DMS153 treated with DMSO at 0.1 percent for 48 hours (cell line): Measurements from ENCODE around the gene ST8SIA4.
"Not testable (repeated sequence)": the region's sequence is repeated elsewhere in the genome, so short reads cannot be mapped to it uniquely, and the experiment has no call there.

Experiments used
- DNase-seq: peaks from one replicate; lab custom pipeline; 2025; ENCODE audit not compliant: unreplicated experiment; lab: John Stamatoyannopoulos, UW

The ST8SIA4 gene

DNA sequence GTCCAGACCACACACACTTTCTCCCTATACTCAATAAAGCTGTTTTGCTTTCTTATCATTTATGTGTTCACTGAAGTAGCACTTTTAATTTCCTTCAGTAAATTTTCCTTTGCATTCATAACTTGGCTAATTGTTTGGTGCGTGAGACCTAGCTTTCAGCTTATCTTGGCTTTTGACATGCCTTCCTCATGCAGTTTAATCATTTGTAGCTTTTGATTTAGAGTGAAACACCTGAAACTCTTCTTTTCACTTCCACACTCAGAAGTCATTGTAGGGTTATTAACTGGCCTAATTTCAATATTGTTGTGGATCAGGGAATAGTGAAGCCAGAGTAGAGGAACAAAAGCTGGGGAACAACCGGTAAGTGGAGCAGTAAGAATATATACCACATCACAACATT, 114.7 kb downstream of the ST8SIA4 start:
- DNase-seq, result no peak

DNA sequence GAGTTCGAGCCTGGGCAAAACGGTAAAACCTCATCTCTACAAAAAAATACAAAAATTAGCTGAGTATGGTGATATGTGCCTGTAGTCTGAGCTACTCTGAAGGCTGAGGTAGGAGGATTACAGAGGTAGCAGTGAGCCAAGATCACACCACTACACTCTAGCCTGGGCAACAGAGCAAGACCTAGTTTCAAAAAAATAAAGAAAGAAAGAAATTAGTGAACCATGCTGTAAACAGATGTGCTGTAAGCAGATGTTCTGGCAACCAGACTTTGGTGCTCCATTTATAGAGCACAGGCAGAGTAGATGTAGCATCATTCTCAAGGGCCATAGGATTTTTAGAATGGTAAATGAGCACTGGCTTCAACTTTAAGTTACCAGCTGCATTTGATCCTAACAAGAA, 115.4 kb downstream of the ST8SIA4 start:
- DNase-seq, result no peak

DNA sequence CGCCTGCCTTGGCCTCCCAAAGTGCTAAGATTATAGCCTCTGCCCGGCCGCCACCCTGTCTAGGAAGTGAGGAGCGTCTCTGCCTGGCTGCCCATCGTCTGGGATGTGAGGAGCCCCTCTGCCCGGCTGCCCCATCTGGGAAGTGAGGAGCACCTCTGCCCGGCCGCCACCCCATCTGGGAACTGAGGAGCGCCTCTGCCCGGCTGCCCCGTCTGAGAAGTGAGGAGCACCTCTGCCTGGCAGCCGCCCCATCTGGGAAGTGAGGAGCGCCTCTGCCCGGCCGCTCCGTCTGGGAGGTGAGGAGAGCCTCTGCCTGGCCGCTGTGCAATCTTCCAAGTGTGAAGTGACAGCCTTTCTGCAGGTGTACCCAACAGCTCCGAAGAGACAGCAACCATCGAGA, 117.5 kb downstream of the ST8SIA4 start:
- not testable (repeated sequence) for DNase-seq

DNA sequence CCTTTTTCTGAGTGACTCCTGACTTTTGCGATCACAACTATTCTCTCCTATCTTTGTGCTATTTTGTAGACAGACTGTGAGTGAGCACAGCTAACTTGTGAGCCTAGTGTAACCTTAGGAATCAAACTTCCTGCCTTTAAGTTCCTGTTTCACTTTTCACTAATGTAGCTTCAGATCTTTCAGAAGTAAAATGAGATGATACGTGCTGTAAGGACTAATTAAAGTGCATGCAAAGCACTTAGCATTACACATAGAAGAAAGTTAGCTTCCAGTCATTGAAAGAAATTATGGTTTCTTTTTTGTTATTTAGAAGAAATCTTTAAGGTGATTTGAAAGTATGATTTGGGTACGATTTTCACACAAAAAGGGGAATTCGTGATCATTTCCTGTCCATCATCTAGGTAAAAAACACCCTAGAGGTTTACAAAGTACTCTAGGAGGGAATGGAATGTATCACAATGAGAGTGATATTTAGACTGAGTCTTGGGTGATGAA, 122.7 kb downstream of the ST8SIA4 start:
- DNase-seq, result no peak

DNA sequence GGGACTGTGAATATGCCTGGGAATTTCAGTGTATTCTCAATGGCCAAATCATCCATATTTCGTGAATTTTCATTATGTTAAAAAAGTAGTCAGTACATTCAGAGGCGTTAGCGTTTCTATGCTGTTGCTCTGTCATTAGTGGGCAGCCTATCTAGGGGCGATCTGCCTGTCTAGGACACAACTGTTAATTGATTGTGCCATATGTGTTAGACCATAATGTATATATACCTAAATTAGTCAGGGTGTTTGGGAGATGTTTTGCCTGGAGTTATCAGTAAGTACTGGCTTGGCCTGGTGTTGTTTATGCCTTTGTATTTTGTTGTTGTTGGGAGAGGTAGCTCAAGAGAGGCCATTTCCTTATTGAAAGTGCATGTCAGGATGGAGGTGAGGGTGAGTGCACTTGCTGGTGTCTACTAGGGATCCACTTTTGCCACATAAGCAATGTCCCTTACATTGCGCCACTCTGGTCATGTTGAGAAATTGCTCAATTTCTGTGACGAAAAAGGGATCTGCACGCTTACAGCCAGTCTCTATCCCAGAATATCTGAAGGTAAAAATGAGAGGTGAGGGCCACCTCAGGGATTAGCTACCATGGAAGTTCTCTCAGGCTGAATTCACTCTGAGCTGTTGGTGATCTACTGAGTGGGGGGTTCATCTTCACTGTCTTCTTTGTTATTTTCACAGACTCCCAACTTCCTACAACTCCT, 123.3 kb downstream of the ST8SIA4 start:
- no peak for DNase-seq

DNA sequence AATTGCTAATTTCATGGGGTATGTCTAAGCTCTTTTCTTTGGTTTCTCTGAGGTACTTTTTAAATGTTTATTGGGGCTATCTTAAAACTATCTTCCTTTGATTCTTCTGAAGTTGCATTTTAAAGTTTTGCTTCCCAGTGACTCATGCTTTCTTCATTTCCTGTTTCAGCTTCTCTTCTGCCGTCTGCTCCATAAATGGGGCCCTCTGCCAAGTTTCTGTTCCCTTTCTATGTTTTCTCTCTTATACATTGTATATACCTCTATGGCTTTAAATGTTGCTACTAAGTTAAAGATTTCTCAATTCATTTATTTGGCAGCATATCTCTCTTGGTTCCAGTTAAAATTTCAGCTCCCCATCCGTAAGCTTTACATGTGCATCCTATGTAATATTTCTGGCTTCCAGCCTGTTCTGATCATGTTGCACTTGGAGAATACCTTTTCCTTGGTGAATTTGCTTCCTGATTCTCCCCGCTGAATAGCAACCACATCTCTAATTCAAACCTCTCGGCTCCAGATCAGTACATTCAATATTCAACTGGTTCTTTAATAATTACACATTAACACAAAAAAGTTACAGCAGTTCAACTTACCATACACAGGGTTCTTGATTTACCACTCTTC, 125.3 kb downstream of the ST8SIA4 start:
- DNase-seq, result no peak

DNA sequence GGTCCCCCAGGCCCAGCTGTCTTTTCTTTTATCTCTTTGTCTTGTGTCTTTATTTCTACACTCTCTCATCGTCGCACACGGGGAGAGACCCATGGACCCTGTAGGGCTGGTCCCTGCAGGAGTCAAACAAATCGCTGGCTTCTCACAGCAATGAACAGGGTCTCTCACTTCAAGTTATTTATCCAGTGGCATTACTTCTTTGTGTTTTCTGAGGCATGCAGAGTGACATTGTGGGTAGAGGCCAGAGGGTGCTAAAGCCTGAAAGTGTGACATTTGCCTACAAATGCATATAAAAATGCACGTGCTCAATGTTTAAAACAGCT, 127.6 kb downstream of the ST8SIA4 start:
- no peak for DNase-seq

DNA sequence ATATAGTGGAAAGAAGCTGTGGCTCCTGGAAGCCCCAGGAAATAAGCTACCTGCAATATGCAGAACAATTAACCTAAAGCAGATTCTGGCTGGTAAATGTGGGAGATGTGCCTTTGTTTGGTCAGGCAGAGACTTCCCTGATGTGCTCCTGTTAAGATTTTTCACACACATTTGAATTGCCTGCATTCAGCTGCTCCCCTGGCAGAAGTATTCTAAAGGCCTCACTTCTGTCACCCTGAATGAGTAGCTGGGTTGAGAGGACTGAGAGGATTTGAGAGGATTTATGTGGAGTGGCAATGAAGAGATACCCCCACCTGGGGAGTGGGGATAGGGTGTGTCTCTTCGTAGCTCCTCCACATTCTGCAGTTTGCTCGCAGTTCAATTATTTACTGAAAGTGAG, 130.5 kb downstream of the ST8SIA4 start:
- no peak for DNase-seq

DNA sequence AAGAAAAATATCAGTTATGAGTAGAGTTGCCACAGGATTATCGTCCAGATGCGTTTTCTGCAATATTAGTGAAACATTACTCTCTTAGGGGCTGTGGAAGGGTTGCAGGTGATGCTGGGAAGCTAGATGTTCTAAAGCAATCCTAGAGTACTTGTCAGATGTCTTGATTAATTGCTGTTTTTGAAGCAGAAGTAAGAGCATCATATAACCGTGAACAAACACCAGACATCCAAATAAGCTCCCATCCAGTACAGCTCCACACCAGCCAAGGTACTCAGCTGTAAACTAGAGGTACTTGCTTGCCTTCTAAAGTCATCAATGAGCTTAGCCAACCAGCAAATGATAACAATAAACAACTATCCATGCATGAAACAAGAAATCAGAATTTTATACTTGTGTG, 131.1 kb downstream of the ST8SIA4 start:
- DNase-seq, result no peak

DNA sequence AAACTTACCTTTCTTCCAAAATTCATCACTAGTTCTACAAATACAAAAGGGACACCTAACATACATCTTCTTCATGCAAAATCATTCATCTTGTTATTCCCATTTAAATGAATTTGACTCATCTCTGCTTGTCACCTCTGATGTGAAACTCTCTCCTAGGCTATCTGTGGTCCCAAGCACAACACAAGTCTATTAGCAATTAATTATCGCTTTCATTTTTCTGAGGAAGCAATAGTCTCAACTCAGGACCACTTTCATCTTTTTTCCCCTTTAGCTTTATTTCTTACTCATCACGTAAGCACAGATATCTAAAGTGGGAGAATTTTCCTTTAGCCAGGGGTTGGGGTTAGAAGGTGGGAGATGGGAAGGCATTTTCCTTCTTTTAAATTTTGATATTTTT, 131.9 kb downstream of the ST8SIA4 start:
- no peak for DNase-seq

DNA sequence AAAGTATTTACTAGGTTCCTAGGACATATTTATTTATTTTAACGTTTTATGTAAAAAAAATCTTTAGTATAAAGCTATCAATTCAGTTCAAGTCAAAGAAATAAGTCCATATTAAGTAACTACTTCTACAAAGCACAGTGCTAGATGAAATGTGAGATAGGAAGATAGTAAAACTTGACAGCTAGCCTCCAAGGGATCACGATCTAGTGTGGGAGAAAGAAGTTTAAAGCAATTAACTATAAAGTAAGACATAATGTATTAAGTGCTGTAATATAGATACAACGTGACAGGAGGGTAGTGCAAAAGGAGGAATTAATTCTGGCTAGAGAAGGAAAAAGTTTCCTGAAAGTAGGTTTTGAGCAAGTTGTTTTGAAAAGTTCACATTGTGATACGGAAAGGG, 134.9 kb downstream of the ST8SIA4 start:
- no peak for DNase-seq

DNA sequence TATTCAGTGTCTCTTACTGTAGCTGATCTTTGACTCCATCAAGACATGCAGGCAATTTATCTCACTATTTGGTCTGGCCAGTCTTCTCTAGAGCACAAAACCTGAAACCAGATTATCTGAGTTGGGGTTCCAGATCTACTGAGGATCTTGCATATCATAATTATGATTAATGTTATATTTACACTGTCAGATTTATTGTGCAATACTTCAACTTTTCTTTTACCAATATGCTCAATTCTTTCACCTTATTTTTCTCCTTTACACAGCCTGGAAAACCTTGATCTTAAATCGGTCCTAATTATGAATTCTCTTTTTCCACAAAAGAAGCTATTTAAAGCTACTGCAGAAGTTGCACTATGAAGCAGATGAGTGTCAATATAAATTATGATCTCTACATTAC, 140.1 kb downstream of the ST8SIA4 start:
- no peak for DNase-seq

DNA sequence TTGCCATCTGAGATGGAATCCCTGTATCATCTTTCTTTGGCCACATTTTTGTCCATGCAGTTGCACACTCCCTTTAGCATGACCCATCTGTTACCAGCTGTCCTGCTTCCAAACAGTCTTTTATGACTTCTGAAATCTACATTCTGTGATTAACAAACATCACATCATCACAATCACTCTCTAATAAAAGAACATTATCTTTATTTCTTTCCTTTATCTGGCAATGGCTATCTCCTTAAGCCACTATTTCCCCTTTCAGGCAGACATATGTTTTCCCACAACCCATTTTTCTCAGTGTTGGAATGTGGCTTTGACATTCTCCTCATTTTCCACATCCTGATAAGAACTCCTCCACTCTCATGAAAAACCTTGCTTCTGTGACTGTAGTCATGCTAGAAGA, 141.0 kb downstream of the ST8SIA4 start:
- DNase-seq, result no peak

DNA sequence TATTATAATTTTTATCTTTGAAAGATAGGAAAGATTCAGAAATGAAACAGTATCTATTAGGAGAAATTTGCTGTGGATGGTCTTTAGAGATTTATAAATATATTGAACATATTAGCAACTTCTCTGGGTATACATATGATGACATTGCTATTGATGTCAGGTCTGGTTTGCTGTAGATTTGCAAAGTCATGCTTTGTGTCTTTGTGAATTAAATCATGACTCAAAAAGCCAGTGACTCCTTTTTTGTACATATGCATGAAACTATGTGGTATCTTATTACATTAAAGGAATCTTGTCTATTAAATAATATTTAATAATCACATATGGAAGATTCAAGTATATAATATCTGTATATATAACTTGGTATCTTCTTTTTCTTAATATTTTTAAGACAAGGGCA, 141.9 kb downstream of the ST8SIA4 start:
- no peak for DNase-seq

DNA sequence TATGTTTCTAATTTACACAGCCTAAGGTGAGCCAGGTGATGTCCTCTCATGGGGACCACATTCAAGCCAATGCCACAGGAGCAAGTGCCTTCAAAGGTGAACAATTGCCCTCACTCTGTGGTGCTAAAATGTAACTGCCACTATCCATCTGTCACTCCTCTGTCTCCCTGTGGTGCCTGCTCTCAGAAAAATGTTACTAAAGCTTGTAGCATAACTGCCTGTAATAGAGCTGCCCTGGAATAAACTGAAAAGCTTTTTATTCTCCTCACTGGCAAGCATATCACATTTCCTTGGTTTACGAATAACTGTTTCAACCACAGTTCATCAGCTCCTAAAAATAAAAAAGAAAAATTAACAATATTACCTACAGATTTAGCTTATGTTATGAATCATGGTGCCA, 142.4 kb downstream of the ST8SIA4 start:
- DNase-seq, result no peak

DNA sequence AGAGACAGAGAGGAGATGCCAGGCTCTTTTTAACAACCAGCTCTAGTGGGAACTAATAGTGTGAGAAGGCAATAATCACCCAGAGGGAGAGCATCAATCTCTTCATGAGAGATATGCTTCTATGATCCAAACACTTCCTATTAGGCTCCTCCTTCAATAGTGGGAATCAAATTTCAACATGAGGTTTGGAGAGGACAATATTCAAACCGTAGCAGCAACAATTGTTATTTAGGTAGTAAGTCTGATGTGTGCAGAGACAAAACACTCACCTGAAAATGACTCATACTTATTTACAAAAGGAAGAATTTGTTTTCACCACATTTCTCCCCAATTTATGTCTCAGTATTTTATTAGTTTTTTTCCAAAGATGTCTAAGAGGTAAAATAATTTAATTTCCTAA, 144.3 kb downstream of the ST8SIA4 start:
- DNase-seq, result no peak

DNA sequence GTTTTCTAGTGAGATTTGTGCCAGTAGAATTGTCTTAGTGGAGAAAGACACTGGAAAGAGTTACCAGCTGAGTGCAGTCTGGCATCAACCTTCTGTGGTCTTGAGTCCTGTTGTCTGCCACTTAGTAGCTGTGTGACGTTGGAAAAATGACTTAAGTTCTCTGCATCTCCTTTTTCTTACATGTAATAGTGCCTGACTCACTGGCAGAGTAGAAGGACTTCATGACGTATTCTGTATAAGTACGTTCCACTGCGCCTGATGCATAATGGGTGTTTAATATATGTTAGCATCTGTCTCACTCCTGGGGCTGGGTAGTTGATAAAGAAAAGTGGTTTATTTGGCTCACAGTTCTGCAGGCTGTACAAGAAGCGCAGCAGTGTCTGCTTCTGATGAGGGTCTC, 144.8 kb downstream of the ST8SIA4 start:
- no peak for DNase-seq

DNA sequence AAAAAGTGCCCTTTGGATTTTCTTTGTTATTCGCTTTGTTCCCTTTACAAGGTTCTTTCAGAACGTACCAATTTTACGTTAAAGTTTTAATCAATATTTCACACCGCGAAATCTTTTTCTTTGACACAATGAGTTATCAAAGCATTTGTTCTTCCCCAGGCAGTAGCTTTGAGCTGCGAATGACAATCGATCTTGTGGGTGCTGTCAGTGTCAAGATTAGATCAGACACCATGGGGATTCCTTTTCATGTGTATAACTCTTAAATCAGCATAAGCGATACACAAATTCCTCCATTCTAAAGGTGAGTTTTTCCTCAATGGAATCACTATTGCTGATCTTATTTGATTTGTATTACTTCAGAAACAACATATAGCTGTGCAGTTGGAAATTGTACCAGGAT, 145.5 kb downstream of the ST8SIA4 start:
- no peak for DNase-seq
